A549 (cell line): ENCODE measurements around the gene ARHGEF38. TPM values are rescaled to one million over a fixed set of nuclear protein-coding genes. Genes with fewer than 3 reads are reported as not detected.

Experiments
- ATAC-seq, 2 experiments: fragments of 200-7000 bp in 1 of 2; fragments of >200 bp in 1 of 2; cut with Nextera tagmentation in 1 of 2; cut with Tn5 transposase in 1 of 2; 3 replicates each; pipeline versions ENCODE4 v1.8.0 to v1.9.1; 2018 to 2020; ENCODE audit warnings: mild to moderate bottlenecking in 1 of 2, moderate library complexity in 1 of 2
- CTCF ChIA-PET: fragments of 300-600 bp; sonication (Branson Sonifier 250); formaldehyde crosslinking; extraction: SDS; loops from one replicate; lab custom pipeline; 2021; ENCODE audit warnings: antibody characterized with exemption, inconsistent platforms; lab: Yijun Ruan, JAX
- POLR2A ChIA-PET: fragments of 350-600 bp; formaldehyde crosslinking; extraction: SDS; loops from one replicate; lab custom pipeline; 2021; ENCODE audit warnings: antibody characterized with exemption, inconsistent platforms; lab: Yijun Ruan, JAX
- DNase-seq, 2 experiments: peaks; one replicate each; pipeline versions ENCODE4 v3.0.0 to v3.0.0-alpha.2; 2011 to 2016; ENCODE audit warnings: low read depth in 1 of 2, low spot score in 1 of 2
- FAIRE-seq: peaks from 2 replicates; lab custom pipeline; 2011; peaks lifted over from hg19 to GRCh38; lab: Jason Lieb, UNC
- H3K27ac ChIP-seq, 2 experiments: fragments of >200 bp; sonication (Bioruptor Twin); formaldehyde crosslinking; 3 replicates each; pipeline ENCODE4 v1.5.1; 2016 to 2017
- H3K4me1 ChIP-seq: fragments of >200 bp; sonication (Bioruptor Twin); formaldehyde crosslinking; 3 replicates; pipeline ENCODE4 v1.6.1; 2016
- H3K4me2 ChIP-seq: fragments of >200 bp; sonication (Bioruptor Twin); formaldehyde crosslinking; 3 replicates; pipeline ENCODE4 v1.6.1; 2016
- H3K4me3 ChIP-seq: fragments of >200 bp; sonication (Bioruptor Twin); formaldehyde crosslinking; 3 replicates; pipeline ENCODE4 v1.5.1; 2016
- H3K9me3 ChIP-seq: fragments of >200 bp; sonication (Bioruptor Twin); formaldehyde crosslinking; 3 replicates; pipeline ENCODE4 v1.6.1; 2016
- BHLHE40 ChIP-seq: IDR thresholded peaks from 2 replicates; pipeline ENCODE4 v1.6.1; 2012; ENCODE audit warnings: low read depth, low read length, inconsistent platforms
- CBX2 ChIP-seq: fragments of 200-600 bp; sonication (generic); IDR thresholded peaks from 2 replicates; pipeline ENCODE4 v1.6.1; 2016; ENCODE audit warnings: low read depth, mild to moderate bottlenecking, borderline replicate concordance
- CBX8 ChIP-seq: fragments of 200-600 bp; sonication (generic); IDR thresholded peaks from 2 replicates; pipeline ENCODE4 v1.6.1; 2016
- CEBPB ChIP-seq, 2 experiments: fragments of >200 bp in 1 of 2; sonication (Bioruptor Twin) in 1 of 2; formaldehyde crosslinking in 1 of 2; IDR thresholded peaks; 2 replicates each; pipeline ENCODE4 v1.6.1; 2012 to 2016
- CHD2 ChIP-seq: fragments of 150-350 bp; IDR thresholded peaks from 2 replicates; pipeline ENCODE4 v1.6.1; 2014; ENCODE audit warnings: low read length; ENCODE audit not compliant: partially characterized antibody
- EHMT2 ChIP-seq: fragments of 200-600 bp; sonication (generic); IDR thresholded peaks from 2 replicates; pipeline ENCODE4 v1.6.1; 2016; ENCODE audit warnings: antibody characterized with exemption, low read depth, mild to moderate bottlenecking, moderate library complexity
- ESRRA ChIP-seq: fragments of 150-350 bp; IDR thresholded peaks from 2 replicates; pipeline ENCODE4 v1.6.1; 2014; ENCODE audit warnings: mild to moderate bottlenecking, low read length, borderline replicate concordance
- FOXS1 ChIP-seq: fragments of 250-450 bp; sonication (Bioruptor Pico); IDR thresholded peaks from 2 replicates; pipeline ENCODE4 v1.5.0; 2020; ENCODE audit warnings: mild to moderate bottlenecking, moderate library complexity
- GATA3 ChIP-seq: IDR thresholded peaks from 2 replicates; pipeline ENCODE4 v1.6.1; 2012; ENCODE audit warnings: borderline replicate concordance
- HDAC2 ChIP-seq: fragments of 200-600 bp; sonication (generic); IDR thresholded peaks from 2 replicates; pipeline ENCODE4 v1.6.1; 2016
- HEYL ChIP-seq: fragments of 250-450 bp; sonication (Bioruptor Pico); IDR thresholded peaks from 2 replicates; pipeline ENCODE4 v1.8.0; 2021; ENCODE audit warnings: mild to moderate bottlenecking, moderate library complexity
- HMGXB4 ChIP-seq: fragments of 250-450 bp; sonication (Bioruptor Pico); IDR thresholded peaks from 2 replicates; pipeline ENCODE4 v1.5.0; 2021; ENCODE audit warnings: mild to moderate bottlenecking, moderate library complexity, borderline replicate concordance
- HOXB13 ChIP-seq: fragments of 250-450 bp; sonication (Bioruptor Pico); IDR thresholded peaks from 2 replicates; pipeline ENCODE4 v1.5.0; 2020; ENCODE audit warnings: low read depth, mild to moderate bottlenecking, moderate library complexity
- HOXB5 ChIP-seq: fragments of 250-450 bp; sonication (Bioruptor Pico); IDR thresholded peaks from 2 replicates; pipeline ENCODE4 v1.5.0; 2020; ENCODE audit warnings: mild to moderate bottlenecking, moderate library complexity
- PBX3 ChIP-seq: IDR thresholded peaks from 2 replicates; pipeline ENCODE4 v1.6.1; 2012
- POLR2AphosphoS2 ChIP-seq: conservative IDR thresholded peaks from 2 replicates; pipeline ENCODE4 v1.6.1; 2012; ENCODE audit warnings: low read length, improper control_type of control experiment, inconsistent platforms
- RAD21 ChIP-seq, 2 experiments: fragments of >200 bp in 1 of 2; sonication (Bioruptor Twin) in 1 of 2; formaldehyde crosslinking in 1 of 2; IDR thresholded peaks in 1 of 2; conservative IDR thresholded peaks in 1 of 2; 2 replicates in 1 of 2; 3 replicates in 1 of 2; pipeline ENCODE4 v1.6.1; 2012 to 2018; ENCODE audit warnings: inconsistent platforms in 1 of 2
- RFX5 ChIP-seq: fragments of 450-650 bp; IDR thresholded peaks from 2 replicates; pipeline ENCODE4 v1.7.1; 2014; ENCODE audit warnings: antibody characterized with exemption, mild to moderate bottlenecking, moderate library complexity
- TP53 ChIP-seq: fragments of 250-450 bp; sonication (Bioruptor Pico); IDR thresholded peaks from 2 replicates; pipeline ENCODE4 v1.5.0; 2021; ENCODE audit warnings: mild to moderate bottlenecking, moderate library complexity
- whole genome bisulfite sequencing: methylation state at CpG from one replicate; pipeline ENCODE4 v1.1.6; 2017; ENCODE audit errors: missing lambda C conversion rate; 5-methylcytosine and 5-hydroxymethylcytosine counted together
- polyA plus RNA-seq, 4 experiments: library from polyadenylated mRNA; depleted of rRNA in 3 of 4; stranded (reverse); fragments of >200 nt; fragmentation: RNase III in 1 of 4; extraction: RNeasy Plus Mini Kit Qiagen cat#74134 plus additional on column Dnase treatment in 1 of 4; gene quantifications; 2 replicates in 3 of 4; 3 replicates in 1 of 4; pipeline ENCODE4 v1.2.3, GENCODE V29; 2011 to 2017
- TF ChIP-seq, protein P1 (sequence below): fragments of >200 bp; sonication (Bioruptor Twin); formaldehyde crosslinking; IDR thresholded peaks from 3 replicates; pipeline ENCODE4 v1.5.1; 2016

Gene ARHGEF38
- polyA plus RNA-seq, 2 of the 4 experiments (the other 2 are of a cell fraction): 0.05 TPM; not detected in 1

GRCh38 chr4:105652286-105652888 lies 100.0 kb downstream of the ARHGEF38 start:
- Histone ChIP-seq H3K4me3 (no peak overlapping the region), H3K4me2 (0 out of 3 replicates have a peak overlapping the region, but pooled peaks have one; percentile 12), H3K27ac (no peak overlapping the region), H3K9me3 (no peaks in the 10 kb centered on the region), H3K4me1 (no peaks in the 10 kb centered on the region)
- DNase-seq (no peak), FAIRE-seq (no peak), ATAC-seq (no peak)
- POLR2A ChIA-PET: no interaction called here
- CTCF ChIA-PET: no interaction called here
- 22% methylated on average over 4 of the region's 4 CpGs for WGBS
- TF ChIP-seq, protein P1, sequence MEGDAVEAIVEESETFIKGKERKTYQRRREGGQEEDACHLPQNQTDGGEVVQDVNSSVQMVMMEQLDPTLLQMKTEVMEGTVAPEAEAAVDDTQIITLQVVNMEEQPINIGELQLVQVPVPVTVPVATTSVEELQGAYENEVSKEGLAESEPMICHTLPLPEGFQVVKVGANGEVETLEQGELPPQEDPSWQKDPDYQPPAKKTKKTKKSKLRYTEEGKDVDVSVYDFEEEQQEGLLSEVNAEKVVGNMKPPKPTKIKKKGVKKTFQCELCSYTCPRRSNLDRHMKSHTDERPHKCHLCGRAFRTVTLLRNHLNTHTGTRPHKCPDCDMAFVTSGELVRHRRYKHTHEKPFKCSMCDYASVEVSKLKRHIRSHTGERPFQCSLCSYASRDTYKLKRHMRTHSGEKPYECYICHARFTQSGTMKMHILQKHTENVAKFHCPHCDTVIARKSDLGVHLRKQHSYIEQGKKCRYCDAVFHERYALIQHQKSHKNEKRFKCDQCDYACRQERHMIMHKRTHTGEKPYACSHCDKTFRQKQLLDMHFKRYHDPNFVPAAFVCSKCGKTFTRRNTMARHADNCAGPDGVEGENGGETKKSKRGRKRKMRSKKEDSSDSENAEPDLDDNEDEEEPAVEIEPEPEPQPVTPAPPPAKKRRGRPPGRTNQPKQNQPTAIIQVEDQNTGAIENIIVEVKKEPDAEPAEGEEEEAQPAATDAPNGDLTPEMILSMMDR: no peak
- TF ChIP-seq FOXS1 (CRISPR knock-in tag) (no peak), HOXB5 (no peak), PBX3 (no peak)

DNA sequence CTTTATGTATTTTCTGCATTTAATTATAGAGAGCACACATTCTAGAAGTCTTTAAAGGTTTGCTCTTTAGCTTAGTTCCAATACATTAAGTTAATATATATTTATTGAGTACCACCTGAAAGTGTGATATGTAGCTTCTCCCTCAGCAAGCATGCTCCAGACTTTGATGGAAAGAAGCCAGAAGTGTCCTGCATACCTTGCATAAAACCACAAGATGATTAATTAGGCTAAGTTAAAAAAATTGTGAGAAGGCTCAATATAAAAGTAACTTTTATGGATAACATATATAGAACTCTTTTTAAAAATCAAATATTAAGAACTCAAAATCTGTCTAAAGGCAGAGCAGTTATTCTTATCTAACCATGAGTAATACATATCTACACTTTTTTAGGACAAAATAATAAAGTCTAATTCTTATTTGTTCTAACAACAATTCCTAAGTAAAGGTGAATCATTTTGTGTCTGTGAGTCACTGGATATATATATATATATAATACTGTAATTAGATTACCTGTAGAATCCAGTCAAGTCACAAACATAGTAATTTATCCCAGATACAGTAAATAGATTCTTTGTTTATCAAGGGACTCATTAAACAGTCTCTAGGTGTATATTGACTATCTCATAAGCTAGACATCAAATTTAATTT lies 104.8 kb downstream of the ARHGEF38 start:
- POLR2A ChIA-PET: no interaction called here

DNA sequence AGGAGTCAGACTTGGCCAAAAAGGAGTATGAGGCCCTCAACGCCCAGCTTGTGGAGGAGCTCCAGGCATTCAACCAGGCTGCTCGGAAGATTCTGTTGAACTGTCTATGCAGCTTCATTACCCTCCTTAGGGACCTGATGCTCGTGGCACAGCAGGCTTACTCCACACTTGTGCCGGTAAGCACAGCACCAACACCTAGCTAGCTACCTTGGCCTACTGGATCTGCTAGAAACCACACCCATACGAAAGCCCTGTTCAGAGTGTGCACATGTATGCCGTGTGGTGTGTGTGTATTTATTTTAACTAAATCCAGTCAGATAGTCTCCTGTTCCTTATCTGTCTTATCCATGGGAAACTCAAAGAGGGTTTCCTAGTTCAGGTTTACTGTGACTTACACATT lies 106.8 kb downstream of the ARHGEF38 start:
- CTCF ChIA-PET: no interaction called here
- H3K4me2 ChIP-seq: no peak overlapping the region
- ATAC-seq (no peak), FAIRE-seq (no peak), DNase-seq (no peak)
- no peaks in the 10 kb centered on the region for H3K4me1 ChIP-seq
- no peak overlapping the region for H3K27ac ChIP-seq
- H3K9me3 ChIP-seq: no peaks in the 10 kb centered on the region
- POLR2A ChIA-PET: no interaction called here
- WGBS: 74% methylated on average over 4 of the region's 6 CpGs
- H3K4me3 ChIP-seq: no peak overlapping the region
- TF ChIP-seq HOXB5 (no peak), TP53 (CRISPR knock-in tag) (no peak), CBX8 (no peak), POLR2AphosphoS2 (no peak), HEYL (CRISPR knock-in tag) (no peak), BHLHE40 (no peak), RFX5 (no peak), HMGXB4 (CRISPR knock-in tag) (no peak), EHMT2 (no peak)

More for the DNA sequence above, 104.8 kb downstream of the ARHGEF38 start:
- TF ChIP-seq CBX2: no peak
- TF ChIP-seq HOXB13 (CRISPR knock-in tag): no peak
- no peak for TF ChIP-seq HMGXB4 (CRISPR knock-in tag)
- TF ChIP-seq RAD21 (conservative IDR thresholded peaks at IDR 0.05 in 1 of 2, IDR thresholded peaks at IDR 0.05 in 1 of 2): no peak
- TF ChIP-seq PBX3: no peak
- TF ChIP-seq GATA3: no peak
- TF ChIP-seq HDAC2: no peak
- TF ChIP-seq CEBPB (IDR thresholded peaks at IDR 0.05): no peak
- TF ChIP-seq CHD2: no peak
- TF ChIP-seq ESRRA: no peak
- H3K4me2 ChIP-seq: no peak overlapping the region
- no peak overlapping the region for H3K27ac ChIP-seq
- DNase-seq (no peak), ATAC-seq (no peak), FAIRE-seq (no peak)
- no peaks in the 10 kb centered on the region for H3K9me3 ChIP-seq
- CTCF ChIA-PET: interaction anchor here (1.0 kb wide), 1 partner anchor 9 kb away, joined by 3 read pairs; no protein-coding TSS in a partner anchor
- H3K4me3 ChIP-seq: no peak overlapping the region
- no peaks in the 10 kb centered on the region for H3K4me1 ChIP-seq
